Effector memory CD4-positive, alpha-beta T cell (primary cell): ENCODE data around the gene CLIC1.

Experiments
- DNase-seq, 3 donors: peaks; one replicate each; pipeline ENCODE4 v3.0.0-alpha.2; 2020
- H3K27ac ChIP-seq: 2 replicates; pipeline ENCODE4 v1.7.0; 2013; ENCODE audit warnings: mild to moderate bottlenecking, low read length, moderate library complexity; ENCODE audit not compliant: insufficient read depth, poor library complexity, severe bottlenecking
- H3K27me3 ChIP-seq: replicated peaks from 2 replicates; pipeline ENCODE4 v1.7.0; 2013; ENCODE audit warnings: mild to moderate bottlenecking, low read length; ENCODE audit not compliant: insufficient read depth, control insufficient read depth, poor library complexity, severe bottlenecking
- H3K36me3 ChIP-seq: 2 replicates; pipeline ENCODE4 v1.7.0; 2013; ENCODE audit warnings: mild to moderate bottlenecking, low read length, moderate library complexity; ENCODE audit not compliant: control insufficient read depth, insufficient read depth
- H3K4me1 ChIP-seq: 2 replicates; pipeline ENCODE4 v1.7.0; 2013; ENCODE audit warnings: low read length, mild to moderate bottlenecking; ENCODE audit not compliant: control insufficient read depth, insufficient read depth, poor library complexity, severe bottlenecking
- H3K4me3 ChIP-seq: 2 replicates; pipeline ENCODE4 v1.7.0; 2013; ENCODE audit warnings: low read length, low read depth, mild to moderate bottlenecking; ENCODE audit not compliant: insufficient read depth, poor library complexity, severe bottlenecking
- H3K9me3 ChIP-seq: 2 replicates; pipeline ENCODE4 v1.7.0; 2013; ENCODE audit warnings: mild to moderate bottlenecking, low read length, moderate library complexity; ENCODE audit not compliant: control insufficient read depth

The CLIC1 gene

DNA sequence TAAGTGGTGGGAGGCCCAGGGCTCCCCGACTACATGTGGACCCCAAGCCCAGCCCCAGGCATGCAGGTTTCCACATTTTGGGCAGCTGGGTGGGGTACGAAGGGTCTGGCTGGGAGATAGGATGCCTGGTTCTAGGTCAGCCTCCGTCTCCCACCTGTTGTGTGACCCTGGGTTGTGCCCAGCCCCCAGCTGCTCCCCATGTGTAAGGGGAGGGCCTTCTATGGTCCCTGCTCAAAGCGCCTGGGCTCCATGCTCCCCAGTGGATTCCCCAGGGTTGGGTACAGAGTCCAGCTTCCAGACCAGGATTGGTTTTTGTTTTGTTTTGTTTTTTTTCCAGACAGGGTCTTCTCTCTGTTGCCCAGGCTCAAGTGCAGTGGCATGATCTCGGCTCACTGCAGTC lies 41.9 kb upstream of the CLIC1 start:
- Histone ChIP-seq H3K9me3 (no peaks in the 10 kb centered on the region), H3K4me3 (no peak overlapping the region), H3K27me3 (no peaks in the 10 kb centered on the region), H3K36me3 (peaks cover 44% of the 10 kb centered on the region), H3K4me1 (peaks cover 24% of the 10 kb centered on the region), H3K27ac (no peak overlapping the region)
- DNase-seq, result no peak

DNA sequence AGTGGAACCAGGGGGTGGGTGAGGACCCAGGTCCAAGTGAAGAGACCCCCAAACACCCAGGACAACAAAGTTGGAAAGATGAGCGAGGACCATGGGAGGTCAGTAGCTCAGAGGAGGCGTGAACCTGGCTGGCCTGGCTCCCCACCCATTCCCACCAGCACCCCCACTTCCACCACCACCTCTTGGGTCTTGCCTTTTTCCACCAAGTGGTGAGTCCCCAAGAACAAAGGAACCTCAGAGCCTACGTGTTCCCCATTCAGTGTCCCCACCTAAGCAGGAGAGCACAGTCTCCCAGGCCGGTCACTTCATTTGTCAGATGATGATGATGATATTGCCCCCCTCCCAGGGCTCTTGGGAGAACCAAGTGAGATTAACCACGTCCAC lies 41.3 kb upstream of the CLIC1 start:
- no peak overlapping the region for H3K4me3 ChIP-seq
- peak overlapping the region; percentile 15 for H3K27ac ChIP-seq
- no peaks in the 10 kb centered on the region for H3K9me3 ChIP-seq
- no peak for DNase-seq
- H3K27me3 ChIP-seq, result no peaks in the 10 kb centered on the region
- H3K4me1 ChIP-seq, result peaks cover 30% of the 10 kb centered on the region
- peaks cover 39% of the 10 kb centered on the region for H3K36me3 ChIP-seq

DNA sequence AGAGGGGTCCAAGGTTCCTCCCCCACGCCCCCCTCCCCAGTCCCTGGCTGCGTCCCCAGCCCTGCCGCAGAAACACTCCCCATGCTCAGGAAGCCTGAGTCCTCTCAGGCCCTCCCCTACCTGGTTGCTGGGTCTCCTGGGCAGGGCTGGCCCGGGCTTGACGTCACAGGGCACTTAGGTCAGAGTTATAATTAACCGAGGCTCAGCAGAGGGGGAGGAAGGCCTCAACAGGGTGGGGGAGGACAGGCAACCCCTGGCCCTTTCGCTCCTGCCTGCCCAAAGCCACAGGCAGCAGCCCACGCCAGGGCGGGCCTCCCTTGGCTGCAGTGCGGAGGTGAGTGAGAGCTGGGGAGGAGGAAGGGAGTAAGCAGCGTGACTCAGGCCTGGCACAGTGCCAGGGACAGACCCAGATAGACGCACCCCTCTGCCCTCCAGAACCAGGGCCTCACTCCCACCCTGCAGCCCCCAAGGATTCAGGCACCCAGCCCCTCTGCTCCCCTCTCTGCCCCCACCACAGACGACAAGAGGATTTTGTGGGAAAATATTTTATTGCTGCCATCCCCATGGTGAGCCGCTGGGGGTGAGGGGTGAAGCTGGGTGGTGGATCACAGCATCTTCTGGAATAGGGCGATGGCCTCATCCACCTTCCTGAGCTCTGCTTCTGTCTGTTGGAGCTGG lies 40.8 kb upstream of the CLIC1 start, which contains the start of gene VWA7:
TSS of gene VWA7 (minus strand) at position 340 of the 678 bp plus-strand sequence. CDS start 549 bp downstream, outside the sequence.
- Histone ChIP-seq H3K27ac (peak within 1 kb of the TSS; percentile 15), H3K27me3 (no peaks in the 10 kb centered on the region)

DNA sequence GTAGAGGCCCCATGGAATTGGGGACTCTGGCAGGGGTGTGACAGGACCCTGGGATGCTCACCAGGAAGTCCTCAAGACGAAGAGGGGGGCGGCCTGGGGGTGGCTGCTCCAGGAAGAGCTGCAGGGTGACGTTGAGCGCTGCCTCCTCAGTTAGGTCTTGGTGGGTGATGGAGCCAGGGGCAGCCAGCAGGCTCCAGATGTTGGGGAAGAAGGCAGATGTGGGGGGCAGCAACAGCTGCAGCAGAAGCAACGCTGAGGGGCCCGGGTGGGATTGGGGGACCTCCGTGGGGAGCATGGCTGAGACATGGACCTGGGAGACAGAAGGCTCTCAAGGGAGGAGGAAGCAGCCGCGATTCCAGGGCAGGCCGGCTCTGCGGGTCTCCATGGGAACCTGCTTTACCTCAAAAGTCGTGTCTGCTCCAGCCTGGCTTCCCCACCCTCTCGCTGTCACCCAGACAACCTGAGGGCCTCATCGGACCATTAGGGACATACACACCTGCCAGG lies 40.2 kb upstream of the CLIC1 start:
- peaks cover 37% of the 10 kb centered on the region for H3K4me1 ChIP-seq
- no peaks in the 10 kb centered on the region for H3K27me3 ChIP-seq
- H3K27ac ChIP-seq, result peak overlapping the region; percentile 7
- H3K36me3 ChIP-seq, result peaks cover 29% of the 10 kb centered on the region
- peak overlapping the region; percentile 24 for H3K4me3 ChIP-seq
- DNase-seq, result no peak
- no peaks in the 10 kb centered on the region for H3K9me3 ChIP-seq

More for the DNA sequence above, 40.8 kb upstream of the CLIC1 start, which contains the start of gene VWA7:
- peak; percentile 52 to 58 (median 56) for DNase-seq
- peaks cover 33% of the 10 kb centered on the region for H3K36me3 ChIP-seq
- peaks cover 32% of the 10 kb centered on the region for H3K4me1 ChIP-seq
- no peaks in the 10 kb centered on the region for H3K9me3 ChIP-seq
- H3K4me3 ChIP-seq, result peak within 1 kb of the TSS; percentile 24

DNA sequence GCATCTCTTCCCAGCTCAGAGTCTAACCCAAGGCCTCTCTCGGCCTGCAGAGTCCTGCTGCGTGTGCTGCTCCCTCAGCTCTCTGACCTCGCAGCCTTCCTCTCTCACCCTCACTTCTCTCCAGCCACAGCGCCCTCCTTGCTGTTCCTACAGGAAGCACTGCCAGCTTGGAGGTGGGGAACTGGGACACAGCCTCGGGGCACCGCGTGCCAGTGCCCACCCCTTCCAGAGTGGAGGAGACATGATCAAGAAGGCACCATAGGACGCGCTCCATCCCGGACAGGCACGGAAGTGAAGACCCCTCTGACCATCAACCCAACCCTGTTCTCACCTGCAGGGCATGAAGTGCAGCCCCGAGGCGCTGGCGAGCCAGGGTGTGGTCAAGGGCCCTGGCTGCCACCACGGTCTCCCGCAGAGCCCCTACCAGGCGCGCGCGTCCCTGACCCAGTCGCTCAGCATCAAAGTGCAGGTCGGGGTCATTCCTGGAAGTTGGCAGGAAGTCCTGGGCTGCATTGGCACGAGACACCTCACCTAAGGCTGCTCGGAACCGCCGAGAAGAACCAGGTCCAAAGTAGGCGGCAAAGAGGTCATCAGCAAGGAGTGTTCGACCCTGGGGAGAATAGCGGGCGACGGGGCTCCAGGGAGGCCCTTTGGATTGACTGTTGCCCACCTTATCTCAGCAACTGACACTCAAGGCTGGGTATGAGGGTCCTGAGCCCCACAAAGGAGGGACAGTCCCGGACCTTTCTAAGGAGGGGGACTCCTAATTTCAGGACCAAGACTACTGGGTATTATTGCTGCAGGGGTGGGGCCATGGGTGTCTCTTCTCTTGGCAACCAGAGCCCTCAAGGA lies 39.5 kb upstream of the CLIC1 start:
- peaks cover 22% of the 10 kb centered on the region for H3K36me3 ChIP-seq
- H3K4me3 ChIP-seq, result no peak overlapping the region
- DNase-seq, result no peak
- no peaks in the 10 kb centered on the region for H3K27me3 ChIP-seq
- H3K9me3 ChIP-seq, result no peaks in the 10 kb centered on the region
- peak overlapping the region; percentile 7 for H3K27ac ChIP-seq
- H3K4me1 ChIP-seq, result peaks cover 37% of the 10 kb centered on the region

DNA sequence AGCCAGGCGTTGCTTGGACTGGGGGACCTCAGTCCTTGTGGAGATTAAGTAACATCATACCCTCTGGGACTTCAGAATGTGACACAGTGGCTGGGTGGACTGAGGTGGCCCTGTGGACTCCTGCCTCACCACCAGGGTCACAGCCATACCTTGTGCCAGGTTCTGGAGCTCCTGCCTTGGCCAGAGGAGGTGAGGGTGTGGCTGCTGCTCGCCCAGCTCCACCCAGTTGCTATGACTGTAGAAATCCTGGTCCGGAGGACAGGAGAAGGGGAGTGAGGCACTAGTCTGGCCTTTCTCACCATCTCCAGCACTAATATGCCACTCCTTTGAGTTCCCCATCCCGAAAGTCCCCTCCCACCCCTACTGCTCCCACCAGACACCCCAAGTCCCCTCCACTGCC lies 38.9 kb upstream of the CLIC1 start:
- no peak for DNase-seq
- Histone ChIP-seq H3K9me3 (no peaks in the 10 kb centered on the region), H3K4me1 (peaks cover 37% of the 10 kb centered on the region), H3K4me3 (no peak overlapping the region), H3K36me3 (peaks cover 16% of the 10 kb centered on the region), H3K27ac (no peak overlapping the region), H3K27me3 (no peaks in the 10 kb centered on the region)

DNA sequence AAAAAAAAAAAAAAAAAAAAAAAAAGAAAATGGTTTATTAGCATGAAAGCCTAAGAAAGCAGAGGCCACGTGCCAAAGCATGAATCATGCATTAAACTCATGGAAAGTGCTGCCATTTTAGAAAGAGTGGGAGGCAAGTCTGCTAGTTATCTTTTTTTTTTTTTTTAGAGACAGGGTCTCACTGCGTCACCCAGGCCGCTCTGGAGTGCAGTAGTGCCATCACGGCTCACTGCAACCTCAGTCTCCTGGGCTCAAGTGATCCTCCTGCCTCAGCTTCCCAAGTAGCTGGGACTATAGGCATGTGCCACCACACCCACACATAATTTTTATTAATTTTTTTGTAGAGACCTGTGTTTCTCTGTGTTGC lies 35.6 kb upstream of the CLIC1 start:
- Histone ChIP-seq H3K4me3 (no peak overlapping the region), H3K4me1 (peaks cover 28% of the 10 kb centered on the region), H3K27ac (no peak overlapping the region), H3K27me3 (no peaks in the 10 kb centered on the region), H3K36me3 (no peaks in the 10 kb centered on the region), H3K9me3 (no peaks in the 10 kb centered on the region)
- no peak for DNase-seq

DNA sequence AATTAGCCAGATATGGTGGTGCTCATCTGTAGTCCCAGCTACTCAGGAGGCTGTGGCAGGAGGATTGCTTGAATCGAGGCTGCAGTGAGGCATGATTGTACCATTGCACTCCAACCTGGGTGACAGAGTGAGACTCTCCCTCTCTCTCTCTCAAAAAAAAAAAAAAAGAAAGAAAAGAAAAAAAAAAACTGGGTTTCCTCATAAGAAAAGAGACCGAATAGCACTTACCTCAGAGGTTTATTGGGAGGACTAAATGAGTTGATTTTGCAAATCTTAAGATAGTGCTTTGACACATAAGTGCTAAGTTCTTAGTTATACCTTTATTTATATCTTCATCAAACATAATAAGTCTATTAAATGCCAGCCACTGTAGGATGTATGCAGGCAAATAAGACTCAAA lies 34.5 kb upstream of the CLIC1 start:
- DNase-seq, result no peak
- Histone ChIP-seq H3K27ac (no peak overlapping the region), H3K4me3 (no peak overlapping the region)

DNA sequence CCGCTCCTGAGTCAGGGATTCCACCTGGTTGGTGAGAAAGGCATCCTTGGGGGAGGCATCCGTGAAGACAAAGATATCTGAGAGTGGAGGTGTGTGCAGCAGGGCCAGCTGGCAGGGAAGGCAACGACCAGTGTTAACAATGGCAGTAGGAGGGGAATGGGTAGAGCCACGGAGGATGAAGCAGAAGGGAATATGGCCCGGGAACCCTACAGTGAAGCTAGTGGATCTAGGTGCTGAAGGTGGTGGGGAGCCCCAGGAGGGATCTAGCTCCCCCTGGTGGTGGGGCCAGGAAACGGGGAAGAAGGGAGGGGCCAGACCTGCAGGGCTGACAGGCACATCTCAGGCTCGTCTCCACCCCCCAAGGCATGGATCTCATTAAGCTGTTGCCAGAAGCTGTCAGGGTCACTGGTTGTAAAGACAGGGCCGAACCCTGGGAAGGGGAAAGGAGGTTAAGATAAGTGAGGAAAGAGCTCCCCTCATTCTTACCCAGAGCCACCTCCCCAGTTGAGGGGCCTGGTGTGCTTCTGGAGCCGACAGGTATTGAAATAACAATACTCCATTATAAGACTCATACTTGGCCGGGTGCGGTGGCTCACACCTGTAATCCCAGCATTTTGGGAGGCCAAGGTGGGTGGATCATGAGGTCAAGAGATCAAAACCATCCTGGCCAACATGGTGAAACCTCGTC lies 33.5 kb upstream of the CLIC1 start:
- no peak overlapping the region for H3K27ac ChIP-seq
- H3K4me1 ChIP-seq, result peaks cover 16% of the 10 kb centered on the region
- no peak overlapping the region for H3K4me3 ChIP-seq
- no peaks in the 10 kb centered on the region for H3K27me3 ChIP-seq
- H3K9me3 ChIP-seq, result no peaks in the 10 kb centered on the region
- peak; percentile 62 to 74 (median 69) for DNase-seq
- H3K36me3 ChIP-seq, result no peaks in the 10 kb centered on the region

More for the DNA sequence above, 34.5 kb upstream of the CLIC1 start:
- Histone ChIP-seq H3K9me3 (no peaks in the 10 kb centered on the region), H3K36me3 (no peaks in the 10 kb centered on the region), H3K4me1 (peaks cover 16% of the 10 kb centered on the region), H3K27me3 (no peaks in the 10 kb centered on the region)
